Measurements from ENCODE around the gene TUFT1.

GRCh38 chr1:151581921-151582320, 41.8 kb downstream of the TUFT1 start:
- TF ChIP-seq CTCF (IDR thresholded peaks at IDR 0.05; ENCODE audit: poor library complexity, severe bottlenecking), result no peak
- TF ChIP-seq POLR2AphosphoS5 (IDR thresholded peaks at IDR 0.05), result no peak
- TF ChIP-seq REST (IDR thresholded peaks at IDR 0.05; ENCODE audit: borderline replicate concordance), result no peak
- TF ChIP-seq RAD21 (conservative IDR thresholded peaks at IDR 0.05), result no peak
- TF ChIP-seq TAF1 (IDR thresholded peaks at IDR 0.05; ENCODE audit: low read depth), result no peak
- no peak for TF ChIP-seq EP300 (conservative IDR thresholded peaks at IDR 0.05; ENCODE audit: poor library complexity, severe bottlenecking)
- TF ChIP-seq EZH2 (IDR thresholded peaks at IDR 0.05; ENCODE audit: borderline replicate concordance, insufficient read depth, low read length, poor library complexity, severe bottlenecking), result no peak
- TF ChIP-seq MXI1 (conservative IDR thresholded peaks at IDR 0.05; ENCODE audit: poor library complexity, severe bottlenecking), result no peak
